DND-41 (cell line): ENCODE results near the gene CREB3L2.

ENCODE experiments used
- CTCF ChIP-seq: IDR thresholded peaks from 2 replicates; pipeline ENCODE4 v1.5.1; 2012; ENCODE audit warnings: borderline replicate concordance, low read length, moderate library complexity, mild to moderate bottlenecking; ENCODE audit not compliant: poor library complexity, severe bottlenecking; ENCODE audit errors: extremely low read depth
- EZH2 ChIP-seq: IDR thresholded peaks from 3 replicates; pipeline ENCODE4 v1.6.1; 2012; ENCODE audit warnings: borderline replicate concordance, low read depth, mild to moderate bottlenecking, moderate library complexity, low read length, inconsistent platforms; ENCODE audit not compliant: severe bottlenecking

DNA sequence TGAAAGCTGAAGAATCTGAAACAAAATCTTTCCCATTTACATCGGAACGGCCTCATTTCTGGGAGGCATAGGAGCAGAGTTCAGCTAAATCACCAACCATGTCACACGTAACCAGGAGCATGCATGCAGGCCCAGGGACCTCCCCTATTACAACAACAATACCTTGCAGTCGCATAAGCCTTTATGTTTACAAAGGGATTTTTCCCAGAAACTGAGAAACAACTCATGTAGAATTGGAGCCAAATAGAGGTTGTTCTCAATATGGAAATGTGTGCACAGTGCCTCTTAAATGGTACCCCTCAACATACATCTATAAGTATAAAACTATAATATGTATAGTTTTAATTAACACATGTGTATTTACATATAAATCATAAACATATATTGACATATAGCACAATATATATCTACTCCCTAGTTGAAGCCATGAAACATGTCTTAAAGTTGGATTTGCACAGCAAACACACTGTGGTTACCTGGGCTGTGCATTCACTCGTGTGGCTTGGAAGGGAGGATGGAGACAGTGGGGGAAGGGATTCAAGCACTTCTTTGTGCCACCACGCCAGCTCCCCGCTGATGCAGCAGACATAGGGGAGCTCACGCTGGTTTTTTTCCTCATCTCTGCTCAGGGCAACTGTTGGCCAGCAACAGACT lies 120.2 kb downstream of the CREB3L2 start:
- no peak for TF ChIP-seq CTCF
- no peak for TF ChIP-seq EZH2
